OCI-LY1 (cell line): Measurements from ENCODE around the gene OTOP3.

Experiments
- H2AFZ ChIP-seq: fragments of 200-600 bp; sonication (generic), shearing (Covaris generic); 2 replicates; pipeline ENCODE4 v1.6.0; 2014; ENCODE audit warnings: antibody characterized with exemption, mild to moderate bottlenecking, low read length
- H3F3A ChIP-seq: fragments of 200-600 bp; sonication (generic), shearing (Covaris generic); 2 replicates; pipeline ENCODE4 v1.6.0; 2014; ENCODE audit warnings: mild to moderate bottlenecking, antibody characterized with exemption, low read length, moderate library complexity; ENCODE audit not compliant: insufficient read depth
- H3K27ac ChIP-seq: fragments of 200-600 bp; sonication (generic); 2 replicates; pipeline ENCODE4 v1.5.1; 2014; ENCODE audit warnings: low read length, mixed run types, mild to moderate bottlenecking, low read depth; ENCODE audit not compliant: poor library complexity, severe bottlenecking
- H3K27me3 ChIP-seq: fragments of 200-600 bp; sonication (generic); 2 replicates; pipeline ENCODE4 v1.6.0; 2014; ENCODE audit warnings: antibody characterized with exemption, mild to moderate bottlenecking, low read length, moderate library complexity; ENCODE audit not compliant: insufficient read depth
- H3K36me3 ChIP-seq: fragments of 200-600 bp; sonication (generic); 2 replicates; pipeline ENCODE4 v1.6.1; 2014; ENCODE audit warnings: mild to moderate bottlenecking, antibody characterized with exemption, low read length, moderate library complexity, mixed read lengths; ENCODE audit not compliant: insufficient read depth
- H3K4me1 ChIP-seq: fragments of 200-600 bp; sonication (generic); 2 replicates; pipeline ENCODE4 v1.5.1; 2014; ENCODE audit warnings: mild to moderate bottlenecking, low read length, moderate library complexity; ENCODE audit not compliant: insufficient read depth, severe bottlenecking
- H3K4me2 ChIP-seq: fragments of 200-600 bp; sonication (generic), shearing (Covaris generic); 2 replicates; pipeline ENCODE4 v1.6.1; 2014; ENCODE audit warnings: low read length
- H3K4me3 ChIP-seq: fragments of 200-600 bp; sonication (generic); 2 replicates; pipeline ENCODE4 v1.5.1; 2014; ENCODE audit warnings: low read length, low read depth, mild to moderate bottlenecking, mixed read lengths; ENCODE audit not compliant: poor library complexity, severe bottlenecking
- H3K79me2 ChIP-seq: fragments of 200-600 bp; shearing (Covaris generic); 2 replicates; pipeline ENCODE4 v1.6.1; 2016; ENCODE audit warnings: mixed run types, low read length, mixed read lengths; ENCODE audit not compliant: insufficient read depth
- H3K9ac ChIP-seq: fragments of 200-600 bp; sonication (generic), shearing (Covaris generic); 2 replicates; pipeline ENCODE4 v1.6.1; 2014; ENCODE audit warnings: mild to moderate bottlenecking, low read length, mixed read lengths
- H3K9me2 ChIP-seq: fragments of 200-600 bp; sonication (generic), shearing (Covaris generic); 2 replicates; pipeline ENCODE4 v1.6.1; 2014; ENCODE audit warnings: low read depth, mild to moderate bottlenecking, low read length, mixed read lengths
- H3K9me3 ChIP-seq: fragments of 200-600 bp; shearing (Covaris generic); 2 replicates; pipeline ENCODE4 v1.6.1; 2014; ENCODE audit warnings: low read length, mixed read lengths
- H4K20me1 ChIP-seq: fragments of 200-600 bp; sonication (generic), shearing (Covaris generic); 2 replicates; pipeline ENCODE4 v1.6.0; 2016; ENCODE audit warnings: mild to moderate bottlenecking, low read length; ENCODE audit not compliant: insufficient read depth
- CTCF ChIP-seq: fragments of 200-600 bp; sonication (generic), shearing (Covaris generic); IDR thresholded peaks from 2 replicates; pipeline ENCODE4 v1.5.1; 2017; ENCODE audit warnings: mild to moderate bottlenecking, antibody characterized with exemption, low read length, moderate library complexity, mixed read lengths
- EZH2 ChIP-seq: fragments of 200-600 bp; sonication (generic), shearing (Covaris generic); IDR thresholded peaks from 2 replicates; pipeline ENCODE4 v1.8.0; 2017; ENCODE audit warnings: borderline replicate concordance, mixed run types, mild to moderate bottlenecking, antibody characterized with exemption, low read length, moderate library complexity, mixed read lengths

OTOP3 gene

GRCh38 chr17:74938194-74938950 lies 2.7 kb downstream of the OTOP3 start:
- Histone ChIP-seq H3K9me2 (no peaks in the 10 kb centered on the region), H3K9ac (no peak overlapping the region), H3K4me1 (no peaks in the 10 kb centered on the region), H3K9me3 (no peaks in the 10 kb centered on the region), H3K27ac (no peak overlapping the region), H3K36me3 (no peaks in the 10 kb centered on the region), H3K27me3 (peaks cover 11% of the 10 kb centered on the region), H3K4me3 (no peak overlapping the region), H3K79me2 (no peaks in the 10 kb centered on the region), H4K20me1 (no peaks in the 10 kb centered on the region), H3K4me2 (no peak overlapping the region), H3F3A (no peaks in the 10 kb centered on the region), H2AFZ (no peak overlapping the region)
- TF ChIP-seq CTCF (no peak), EZH2 (no peak)

GRCh38 chr17:74939534-74939933 lies 3.8 kb downstream of the OTOP3 start:
- Histone ChIP-seq H3K79me2 (no peaks in the 10 kb centered on the region), H3K27ac (no peak overlapping the region), H3K9me2 (no peaks in the 10 kb centered on the region), H3K4me3 (no peak overlapping the region), H3K36me3 (no peaks in the 10 kb centered on the region), H3K9me3 (no peaks in the 10 kb centered on the region), H4K20me1 (no peaks in the 10 kb centered on the region), H3K27me3 (peaks cover 11% of the 10 kb centered on the region), H3F3A (no peaks in the 10 kb centered on the region), H3K4me2 (no peak overlapping the region), H2AFZ (no peak overlapping the region), H3K9ac (no peak overlapping the region), H3K4me1 (no peaks in the 10 kb centered on the region)
- TF ChIP-seq CTCF (no peak), EZH2 (no peak)

GRCh38 chr17:74941128-74941725 lies 5.5 kb downstream of the OTOP3 start:
- Histone ChIP-seq H3F3A (no peaks in the 10 kb centered on the region), H3K79me2 (no peaks in the 10 kb centered on the region), H3K4me1 (no peaks in the 10 kb centered on the region), H3K4me3 (no peak overlapping the region), H3K27me3 (peaks cover 11% of the 10 kb centered on the region; the same call in 1 of the 2 replicates), H3K36me3 (no peaks in the 10 kb centered on the region), H3K27ac (no peak overlapping the region), H3K9me2 (no peaks in the 10 kb centered on the region), H4K20me1 (no peaks in the 10 kb centered on the region), H3K9ac (no peak overlapping the region), H3K4me2 (no peak overlapping the region), H3K9me3 (no peaks in the 10 kb centered on the region), H2AFZ (no peak overlapping the region)
- TF ChIP-seq CTCF (no peak), EZH2 (no peak)
